Measurements from ENCODE around the gene ARID4B. TPM values are rescaled to one million over a fixed set of nuclear protein-coding genes. Genes with fewer than 3 reads are reported as not detected.

The ARID4B gene
- total and polyA plus RNA-seq, 11 donors = 12.4 to 20.4 (median 15.3) TPM

- TF ChIP-seq POLR2A (IDR thresholded peaks at IDR 0.05) = no peak
- TF ChIP-seq CTCF (IDR thresholded peaks at IDR 0.05) = no peak
- ATAC-seq (no peak), DNase-seq (no peak)
- Histone ChIP-seq H3K4me1 (peaks cover 0 to 59% (median 29%) of the 10 kb centered on the region in 12 donors), H3K36me3 (peaks cover 0 to 21% (median 13%) of the 10 kb centered on the region in 9 donors), H3K4me3 (no peak overlapping the region), H3K27ac (no peak overlapping the region), H3K27me3 (no peaks in the 10 kb centered on the region), H3K9me3 (no peaks in the 10 kb centered on the region)
- intact Hi-C loops (cut with DNase I) = loop anchor here in 1 of 10 donors (5.0 kb wide), 1 partner anchor 62 kb away; no protein-coding TSS in a partner anchor
- 91 to 99% (median 96%) methylated on average over 2 of the region's 2 CpGs for WGBS, 4 donors
Observed at GRCh38 chr1:235319255-235319654, 8.7 kb downstream of the ARID4B start.

- TF ChIP-seq CTCF (IDR thresholded peaks at IDR 0.05) = no peak
- TF ChIP-seq POLR2A (IDR thresholded peaks at IDR 0.05) = no peak
- 13 to 36% (median 28%) methylated on average over 1 of the region's 1 CpG for WGBS, 4 donors
- Histone ChIP-seq H3K27me3 (no peaks in the 10 kb centered on the region), H3K9me3 (no peaks in the 10 kb centered on the region), H3K4me1 (peaks cover 0 to 58% (median 31%) of the 10 kb centered on the region in 12 donors), H3K4me3 (no peak overlapping the region), H3K36me3 (peaks cover 0 to 18% (median 12%) of the 10 kb centered on the region in 9 donors), H3K27ac (peak overlapping the region in 1 of 12 donors; percentile 16)
- ATAC-seq = no peak
- no peak for DNase-seq
- intact Hi-C loops (cut with DNase I) = loop anchor here in 1 of 10 donors (5.0 kb wide), 1 partner anchor 60 kb away; no protein-coding TSS in a partner anchor
Observed at GRCh38 chr1:235317168-235317567, 10.8 kb downstream of the ARID4B start.

GRCh38 chr1:235315735-235316134, 12.2 kb downstream of the ARID4B start:
- DNase-seq = no peak
- intact Hi-C loops (cut with DNase I) = loop anchor here in 1 of 10 donors (5.0 kb wide), 1 partner anchor 58 kb away; no protein-coding TSS in a partner anchor
- peaks cover 0 to 60% (median 30%) of the 10 kb centered on the region in 12 donors for H3K4me1 ChIP-seq
- ATAC-seq = no peak
- WGBS, 4 donors = 93 to 97% (median 96%) methylated on average over 4 of the region's 4 CpGs
- H3K4me3 ChIP-seq = no peak overlapping the region
- no peaks in the 10 kb centered on the region for H3K27me3 ChIP-seq
- TF ChIP-seq POLR2A (IDR thresholded peaks at IDR 0.05) (no peak), CTCF (IDR thresholded peaks at IDR 0.05) (no peak)
- H3K27ac ChIP-seq = no peak overlapping the region
- no peaks in the 10 kb centered on the region for H3K9me3 ChIP-seq
- H3K36me3 ChIP-seq = peaks cover 0 to 23% (median 18%) of the 10 kb centered on the region in 9 donors

DNA sequence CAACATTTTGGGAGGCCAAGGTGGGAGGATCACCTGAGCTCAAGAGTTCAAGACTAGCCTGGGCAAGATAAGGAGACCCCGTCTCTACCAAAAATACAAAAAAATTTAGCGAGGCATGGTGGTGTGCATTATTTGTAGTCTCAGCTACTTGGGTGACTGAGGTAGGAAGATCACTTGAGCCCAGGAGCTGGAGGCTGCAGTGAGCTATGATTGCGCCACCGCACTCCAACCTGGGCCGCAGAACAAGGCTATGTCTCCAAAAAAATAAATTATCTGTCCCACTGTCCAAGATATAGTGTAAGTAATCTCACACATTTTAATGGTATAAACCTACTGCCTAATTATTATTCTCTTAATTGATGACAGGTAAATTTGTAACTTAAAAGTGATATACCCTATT, 12.8 kb downstream of the ARID4B start:
- no peaks in the 10 kb centered on the region for H3K9me3 ChIP-seq
- H3K4me1 ChIP-seq = peaks cover 0 to 61% (median 30%) of the 10 kb centered on the region in 12 donors
- no peaks in the 10 kb centered on the region for H3K27me3 ChIP-seq
- H3K36me3 ChIP-seq = peaks cover 0 to 23% (median 18%) of the 10 kb centered on the region in 9 donors
- H3K4me3 ChIP-seq = no peak overlapping the region
- TF ChIP-seq CTCF (IDR thresholded peaks at IDR 0.05) (no peak), POLR2A (IDR thresholded peaks at IDR 0.05) (no peak)
- intact Hi-C loops (cut with DNase I) = loop anchor here in 1 of 10 donors (5.0 kb wide), 1 partner anchor 58 kb away; no protein-coding TSS in a partner anchor
- ATAC-seq (no peak), DNase-seq (no peak)
- 94 to 96% (median 95%) methylated on average over 5 of the region's 5 CpGs for WGBS, 4 donors
- no peak overlapping the region for H3K27ac ChIP-seq

Data from heart left ventricle (tissue), 16 donors.